HEK293 (cell line): ENCODE results near the gene PPY.
A peak's percentile ranks its signal among the peaks of the same experiment; 100 is the strongest.

ENCODE experiments used
- CTCF ChIA-PET: fragments of 350-600 bp; formaldehyde crosslinking; extraction: SDS; loops from one replicate; lab custom pipeline; 2021; ENCODE audit warnings: antibody characterized with exemption; lab: Yijun Ruan, JAX
- POLR2A ChIA-PET: fragments of 300-600 bp; formaldehyde crosslinking; extraction: SDS; loops from one replicate; lab custom pipeline; 2020; ENCODE audit warnings: antibody characterized with exemption, inconsistent platforms; lab: Yijun Ruan, JAX
- H3K27ac ChIP-seq: fragments of 200-500 bp; sonication (Bioruptor generic); 2 replicates; pipeline ENCODE4 v1.5.1; 2014; ENCODE audit warnings: low read depth, low read length, control low read depth, inconsistent platforms; ENCODE audit errors: extremely low read depth
- H3K36me3 ChIP-seq, 2 experiments: fragments of 200-500 bp in 1 of 2; sonication (Bioruptor generic) in 1 of 2; 1 replicate in 1 of 2; 2 replicates in 1 of 2; pipeline ENCODE4 v1.5.1; 2014 to 2017; ENCODE audit warnings: inconsistent platforms in 2 of 2, low read length in 2 of 2; ENCODE audit not compliant: control insufficient read depth in 2 of 2, insufficient read depth in 1 of 2
- H3K4me1 ChIP-seq: fragments of 200-500 bp; sonication (Bioruptor generic); 2 replicates; pipeline ENCODE4 v1.5.1; 2014; ENCODE audit warnings: mild to moderate bottlenecking, low read length, inconsistent platforms; ENCODE audit not compliant: control insufficient read depth, insufficient read depth
- H3K4me3 ChIP-seq: 2 replicates; pipeline ENCODE4 v1.5.1; 2011; ENCODE audit warnings: low read depth, mild to moderate bottlenecking, control low read depth, low read length, moderate library complexity
- H3K9me3 ChIP-seq: fragments of 200-500 bp; sonication (Bioruptor generic); 2 replicates; pipeline ENCODE4 v1.5.1; 2014; ENCODE audit warnings: low read depth, low read length, inconsistent platforms; ENCODE audit not compliant: control insufficient read depth, insufficient read depth
- EGR2 ChIP-seq: fragments of 450-650 bp; formaldehyde crosslinking; IDR thresholded peaks from 2 replicates; pipeline ENCODE4 v1.5.1; 2016; ENCODE audit warnings: low read depth, missing biosample characterization, missing genetic modification characterization
- HOXC10 ChIP-seq: sonication (generic); formaldehyde crosslinking; IDR thresholded peaks from 2 replicates; pipeline ENCODE4 v1.8.1; 2023; ENCODE audit warnings: mild to moderate bottlenecking, missing genetic modification reagents
- INSM2 ChIP-seq: fragments of 450-650 bp; formaldehyde crosslinking; IDR thresholded peaks from 2 replicates; pipeline ENCODE4 v1.5.1; 2016; ENCODE audit warnings: missing biosample characterization, missing genetic modification characterization
- KLF8 ChIP-seq: fragments of 450-650 bp; formaldehyde crosslinking; IDR thresholded peaks from 2 replicates; pipeline ENCODE4 v1.5.1; 2016; ENCODE audit warnings: missing biosample characterization, missing genetic modification characterization
- PRDM1 ChIP-seq: fragments of 450-650 bp; formaldehyde crosslinking; IDR thresholded peaks from 2 replicates; pipeline ENCODE4; 2016; ENCODE audit warnings: missing biosample characterization, missing genetic modification characterization
- PRDM6 ChIP-seq: fragments of 450-650 bp; formaldehyde crosslinking; IDR thresholded peaks from 2 replicates; pipeline ENCODE4 v1.5.1; 2017; ENCODE audit warnings: missing biosample characterization, missing genetic modification characterization
- SP2 ChIP-seq: fragments of 450-650 bp; formaldehyde crosslinking; IDR thresholded peaks from 2 replicates; pipeline ENCODE4 v1.5.1; 2016; ENCODE audit warnings: missing biosample characterization, missing genetic modification characterization
- SP7 ChIP-seq: fragments of 450-650 bp; formaldehyde crosslinking; IDR thresholded peaks from 2 replicates; pipeline ENCODE4 v1.5.1; 2016; ENCODE audit warnings: missing biosample characterization, missing genetic modification characterization
- ZEB2 ChIP-seq: fragments of 450-650 bp; formaldehyde crosslinking; IDR thresholded peaks from 2 replicates; pipeline ENCODE4 v1.5.1; 2016; ENCODE audit warnings: missing biosample characterization, missing genetic modification characterization
- ZFHX2 ChIP-seq: fragments of 450-650 bp; formaldehyde crosslinking; conservative IDR thresholded peaks from 2 replicates; pipeline ENCODE4 v1.5.1; 2016; ENCODE audit warnings: missing biosample characterization, missing genetic modification characterization
- ZFP69B ChIP-seq: fragments of 450-650 bp; formaldehyde crosslinking; IDR thresholded peaks from 2 replicates; pipeline ENCODE4 v1.5.1; 2016; ENCODE audit warnings: missing biosample characterization, missing genetic modification characterization
- ZNF121 ChIP-seq: fragments of 450-650 bp; formaldehyde crosslinking; IDR thresholded peaks from 2 replicates; pipeline ENCODE4 v1.5.1; 2016; ENCODE audit warnings: missing biosample characterization, missing genetic modification characterization
- ZNF133 ChIP-seq: fragments of 450-650 bp; formaldehyde crosslinking; IDR thresholded peaks from 2 replicates; pipeline ENCODE4 v1.5.1; 2016; ENCODE audit warnings: missing biosample characterization, missing genetic modification characterization
- ZNF148 ChIP-seq: fragments of 450-650 bp; formaldehyde crosslinking; IDR thresholded peaks from 2 replicates; pipeline ENCODE4 v1.5.0; 2017; ENCODE audit warnings: missing biosample characterization, missing genetic modification characterization, borderline replicate concordance
- ZNF16 ChIP-seq: fragments of 450-650 bp; formaldehyde crosslinking; IDR thresholded peaks from 2 replicates; pipeline ENCODE4 v1.5.1; 2016; ENCODE audit warnings: low read depth, missing biosample characterization, missing genetic modification characterization
- ZNF23 ChIP-seq: fragments of 450-650 bp; formaldehyde crosslinking; IDR thresholded peaks from 2 replicates; pipeline ENCODE4 v1.5.1; 2016; ENCODE audit warnings: missing biosample characterization, missing genetic modification characterization, borderline replicate concordance
- ZNF280D ChIP-seq: fragments of 450-650 bp; formaldehyde crosslinking; IDR thresholded peaks from 2 replicates; pipeline ENCODE4 v1.5.1; 2016; ENCODE audit warnings: missing biosample characterization, missing genetic modification characterization
- ZNF473 ChIP-seq: fragments of 450-650 bp; formaldehyde crosslinking; IDR thresholded peaks from 2 replicates; pipeline ENCODE4 v1.5.1; 2017; ENCODE audit warnings: missing biosample characterization, missing genetic modification characterization
- ZNF518A ChIP-seq: fragments of 450-650 bp; formaldehyde crosslinking; conservative IDR thresholded peaks from 2 replicates; pipeline ENCODE4 v1.5.1; 2016; ENCODE audit warnings: low read depth, missing biosample characterization, missing genetic modification characterization
- ZNF629 ChIP-seq: fragments of 450-650 bp; formaldehyde crosslinking; IDR thresholded peaks from 2 replicates; pipeline ENCODE4 v1.5.1; 2017; ENCODE audit warnings: missing biosample characterization, missing genetic modification characterization
- ZSCAN30 ChIP-seq: fragments of 450-650 bp; IDR thresholded peaks from 2 replicates; pipeline ENCODE4 v1.5.1; 2018; ENCODE audit warnings: missing biosample characterization, mild to moderate bottlenecking, missing genetic modification characterization, moderate library complexity

Gene PPY

GRCh38 chr17:43958748-43959352, 16.6 kb upstream of the PPY start (continued):
- TF ChIP-seq PRDM6 (tag by site-specific recombination), result peak; percentile 94
- TF ChIP-seq INSM2 (tag by site-specific recombination), result peak; percentile 50; the same call in 1 of the 2 replicates
- no peak for TF ChIP-seq KLF8
- no peak for TF ChIP-seq ZSCAN30 (tag by site-specific recombination)
- TF ChIP-seq ZFP69B, result 0 out of 2 replicates have a peak, but pooled peaks have one; percentile 35
- no peak for TF ChIP-seq ZNF280D
- no peak for TF ChIP-seq ZNF23 (tag by site-specific recombination)
- TF ChIP-seq ZEB2 (tag by site-specific recombination), result 0 out of 2 replicates have a peak, but pooled peaks have one; percentile 16
- no peak for TF ChIP-seq ZNF148 (tag by site-specific recombination)
- TF ChIP-seq SP7 (tag by site-specific recombination), result 0 out of 2 replicates have a peak, but pooled peaks have one; percentile 31
- TF ChIP-seq ZNF629 (tag by site-specific recombination), result peak; percentile 25; the same call in 1 of the 2 replicates

GRCh38 chr17:43956222-43956621, 13.9 kb upstream of the PPY start:
- POLR2A ChIA-PET, result interaction anchor here (0.7 kb wide), 1 partner anchor 291 kb away, joined by 4 read pairs; no protein-coding TSS in a partner anchor
- no peak for TF ChIP-seq SP2 (tag by site-specific recombination)
- TF ChIP-seq EGR2 (tag by site-specific recombination), result peak; percentile 36; the same call in 1 of the 2 replicates
- TF ChIP-seq ZNF121 (tag by site-specific recombination), result no peak
- no peak for TF ChIP-seq PRDM1 (tag by site-specific recombination)
- TF ChIP-seq ZFHX2 (tag by site-specific recombination), result peak; percentile 39; the same call in 1 of the 2 replicates
- TF ChIP-seq KLF8, result no peak
- TF ChIP-seq ZNF473 (tag by site-specific recombination), result no peak
- no peak for TF ChIP-seq HOXC10 (CRISPR knock-in tag)
- no peak for TF ChIP-seq ZNF518A (tag by site-specific recombination)
- TF ChIP-seq ZNF16 (tag by site-specific recombination), result no peak
- no peak for TF ChIP-seq ZNF133 (tag by site-specific recombination)

More at GRCh38 chr17:43956222-43956621, 13.9 kb upstream of the PPY start:
- Histone ChIP-seq H3K27ac (no peak overlapping the region), H3K36me3 (no peaks in the 10 kb centered on the region), H3K9me3 (no peaks in the 10 kb centered on the region), H3K4me1 (peaks cover 7% of the 10 kb centered on the region), H3K4me3 (no peak overlapping the region)
- CTCF ChIA-PET, result interaction anchor here (0.6 to 6.9 kb wide), 3 partner anchors 12 to 758 kb away, joined by 3 to 56 read pairs (median 3); no protein-coding TSS in a partner anchor
